Measurements from ENCODE around the gene SIK2.
"Not testable (repeated sequence)": the region's sequence is repeated elsewhere in the genome, so short reads cannot be mapped to it uniquely, and the experiment has no call there.

Gene SIK2

GRCh38 chr11:111658493-111658892 lies 56.2 kb downstream of the SIK2 start:
- not testable (repeated sequence) for DNase-seq (ENCODE audit: low read depth)

- peak; percentile 48 for DNase-seq (ENCODE audit: low read depth)
These were observed 57.2 kb downstream of the SIK2 start for GRCh38 chr11:111659201-111660115.

GRCh38 chr11:111660822-111661221 lies 58.6 kb downstream of the SIK2 start:
- DNase-seq (ENCODE audit: low read depth): no peak

- peak; percentile 42 for DNase-seq (ENCODE audit: low read depth)
These were observed 61.6 kb downstream of the SIK2 start for GRCh38 chr11:111663820-111664219.

GRCh38 chr11:111665777-111666176 lies 63.5 kb downstream of the SIK2 start:
- peak; percentile 48 for DNase-seq (ENCODE audit: low read depth)

GRCh38 chr11:111668980-111669379 lies 66.7 kb downstream of the SIK2 start:
- DNase-seq (ENCODE audit: low read depth): no peak

GRCh38 chr11:111671383-111671782 lies 69.1 kb downstream of the SIK2 start:
- DNase-seq (ENCODE audit: low read depth): no peak

GRCh38 chr11:111672949-111673348 lies 70.7 kb downstream of the SIK2 start:
- DNase-seq (ENCODE audit: low read depth): no peak

- DNase-seq (ENCODE audit: low read depth): no peak
These were observed 72.7 kb downstream of the SIK2 start for GRCh38 chr11:111674941-111675340.

- DNase-seq (ENCODE audit: low read depth): no peak
These were observed 73.6 kb downstream of the SIK2 start for GRCh38 chr11:111675891-111676290.

- DNase-seq (ENCODE audit: low read depth): peak; percentile 46
These were observed 74.8 kb downstream of the SIK2 start for GRCh38 chr11:111676878-111677585.

- no peak for DNase-seq (ENCODE audit: low read depth)
These were observed 78.4 kb downstream of the SIK2 start for GRCh38 chr11:111680486-111681175.

- no peak for DNase-seq (ENCODE audit: low read depth)
These were observed 81.6 kb downstream of the SIK2 start for GRCh38 chr11:111683806-111684205.

- no peak for DNase-seq (ENCODE audit: low read depth)
These were observed 82.0 kb downstream of the SIK2 start for GRCh38 chr11:111684251-111684650.

- no peak for DNase-seq (ENCODE audit: low read depth)
These were observed 85.8 kb downstream of the SIK2 start for GRCh38 chr11:111688013-111688412.

- no peak for DNase-seq (ENCODE audit: low read depth)
These were observed 88.9 kb downstream of the SIK2 start for GRCh38 chr11:111691176-111691575.

- DNase-seq (ENCODE audit: low read depth): no peak
These were observed 89.5 kb downstream of the SIK2 start for GRCh38 chr11:111691741-111692140.

- DNase-seq (ENCODE audit: low read depth): no peak
These were observed 91.1 kb downstream of the SIK2 start for GRCh38 chr11:111693224-111693937.

- DNase-seq (ENCODE audit: low read depth): peak; percentile 99
These were observed 92.6 kb downstream of the SIK2 start for GRCh38 chr11:111694851-111695250.

GRCh38 chr11:111696556-111696955 lies 94.3 kb downstream of the SIK2 start:
- peak; percentile 83 for DNase-seq (ENCODE audit: low read depth)

- no peak for DNase-seq (ENCODE audit: low read depth)
These were observed 95.7 kb downstream of the SIK2 start for GRCh38 chr11:111697933-111698371.

All from iris pigment epithelial cell (primary cell).